ENCODE measurements around the gene NUP88. TPM values are rescaled to one million over a fixed set of nuclear protein-coding genes. Genes with fewer than 3 reads are reported as not detected.
"Not testable (repeated sequence)": the region's sequence is repeated elsewhere in the genome, so short reads cannot be mapped to it uniquely, and the experiment has no call there.

Gene NUP88
- total and polyA plus RNA-seq, 2 experiments from 2014 or later: 70.5 to 86.3 TPM

DNA sequence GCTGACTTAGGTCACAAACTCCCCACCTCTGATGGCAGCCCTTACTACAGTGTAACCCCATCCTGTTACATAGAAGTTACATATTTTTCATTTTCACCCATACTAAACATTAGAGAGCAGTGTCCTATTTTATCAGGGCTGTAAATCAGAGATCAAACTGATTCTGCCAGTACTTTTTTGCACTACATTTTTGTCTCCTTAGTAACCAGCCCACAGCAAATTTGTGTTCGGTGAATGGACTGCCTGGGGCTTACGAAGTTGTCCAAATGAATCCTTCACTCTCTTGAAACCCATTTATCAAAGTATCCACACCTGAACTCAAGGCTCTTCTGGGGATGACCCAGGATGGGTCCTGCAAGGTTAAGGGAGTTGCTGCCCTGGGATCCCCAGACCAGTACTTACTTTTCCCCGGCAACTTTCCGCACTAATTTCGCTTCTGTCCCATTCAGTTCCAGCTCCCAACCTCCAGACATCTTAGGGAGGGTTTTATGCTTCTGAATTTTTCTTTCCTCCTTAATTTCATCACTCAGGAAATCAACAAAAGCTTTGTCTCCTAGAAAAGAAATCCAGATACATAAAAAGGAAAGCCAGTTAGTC lies 18.4 kb upstream of the NUP88 start:
- H3K4me3 ChIP-seq: peak overlapping the region; percentile 94
- H3K36me3 ChIP-seq: peaks cover 38% of the 10 kb centered on the region
- no peak for DNase-seq (ENCODE audit: low read depth in 1 of 2, low spot score in 1 of 2)
- H3K27ac ChIP-seq: peak overlapping the region; percentile 83
- TF ChIP-seq CTCF (IDR thresholded peaks at IDR 0.05; ENCODE audit: low read depth, low read length): no peak
- H3K9me3 ChIP-seq (ENCODE audit: low read depth): no peaks in the 10 kb centered on the region
- H3K4me1 ChIP-seq (ENCODE audit: low read depth): peaks cover 8% of the 10 kb centered on the region
- H3K27me3 ChIP-seq: no peaks in the 10 kb centered on the region

GRCh38 chr17:5435781-5436315 lies 16.4 kb upstream of the NUP88 start:
- H3K27me3 ChIP-seq; H3K4me1 ChIP-seq (ENCODE audit: low read depth); DNase-seq (ENCODE audit: low read depth in 1 of 2, low spot score in 1 of 2); H3K4me3 ChIP-seq; H3K27ac ChIP-seq; H3K9me3 ChIP-seq (ENCODE audit: low read depth): not testable (repeated sequence)
- peaks cover 51% of the 10 kb centered on the region for H3K36me3 ChIP-seq

- Histone ChIP-seq H3K27ac (no peak overlapping the region), H3K36me3 (peaks cover 59% of the 10 kb centered on the region), H3K4me3 (no peak overlapping the region), H3K27me3 (no peaks in the 10 kb centered on the region), H3K9me3 (ENCODE audit: low read depth) (no peaks in the 10 kb centered on the region), H3K4me1 (ENCODE audit: low read depth) (peaks cover 8% of the 10 kb centered on the region)
- TF ChIP-seq CTCF (IDR thresholded peaks at IDR 0.05; ENCODE audit: low read depth, low read length): no peak
- DNase-seq (ENCODE audit: low read depth in 1 of 2, low spot score in 1 of 2): no peak
These were observed 15.5 kb upstream of the NUP88 start for GRCh38 chr17:5434984-5435383.

DNA sequence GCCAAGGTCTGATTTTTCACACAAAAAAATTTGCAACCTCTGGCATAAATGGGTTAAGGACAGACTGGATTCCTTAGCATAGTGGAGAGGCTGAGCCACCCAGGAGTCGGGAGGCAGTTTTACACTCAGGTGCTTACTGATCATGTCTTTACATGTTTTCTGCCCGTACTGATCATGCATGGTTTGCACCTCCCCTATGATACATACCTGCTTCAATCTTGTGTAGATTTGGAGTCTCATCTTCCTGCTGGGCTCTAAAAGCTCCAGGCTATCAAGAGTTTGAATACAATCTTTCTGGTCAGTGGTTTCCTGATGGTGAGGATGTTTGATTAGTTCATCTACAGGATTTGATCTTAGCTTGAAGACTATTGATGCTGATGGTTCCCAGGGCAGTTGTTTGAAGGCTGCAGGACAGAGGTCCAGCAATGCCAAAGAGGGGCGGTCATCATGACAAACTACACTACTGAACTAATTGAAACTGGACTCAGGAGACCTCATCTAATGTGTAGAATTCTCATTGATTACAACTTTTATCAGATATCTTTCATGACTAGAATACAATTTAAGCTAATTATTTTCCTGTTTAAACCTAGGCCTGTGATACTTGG lies 12.6 kb upstream of the NUP88 start:
- Histone ChIP-seq H3K27ac (peak overlapping the region; percentile 62), H3K36me3 (peaks cover 76% of the 10 kb centered on the region), H3K27me3 (no peaks in the 10 kb centered on the region), H3K9me3 (ENCODE audit: low read depth) (no peaks in the 10 kb centered on the region), H3K4me1 (ENCODE audit: low read depth) (no peaks in the 10 kb centered on the region), H3K4me3 (no peak overlapping the region)
- DNase-seq (ENCODE audit: low read depth in 1 of 2, low spot score in 1 of 2): no peak
- TF ChIP-seq CTCF (IDR thresholded peaks at IDR 0.05; ENCODE audit: low read depth, low read length): no peak

DNA sequence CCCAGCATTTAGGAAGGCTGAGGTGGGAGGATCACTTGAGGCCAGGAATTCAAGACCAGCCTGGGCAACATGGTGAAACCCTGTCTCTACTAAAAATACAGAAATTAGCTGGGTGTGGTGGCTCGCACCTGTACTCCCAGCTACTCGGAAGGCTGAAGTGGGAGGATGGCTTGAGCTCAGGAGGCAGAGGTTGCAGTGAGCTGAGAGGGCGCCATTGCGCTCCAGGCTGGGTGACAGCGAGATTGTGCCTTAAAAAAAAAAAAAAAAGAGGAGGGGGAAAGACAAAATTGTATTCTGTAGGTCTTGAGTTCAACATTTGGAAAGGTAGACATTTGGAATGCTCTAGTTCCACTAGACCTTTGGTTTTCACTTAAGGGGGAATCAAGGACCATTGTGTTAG lies 11.8 kb upstream of the NUP88 start:
- DNase-seq (ENCODE audit: low read depth in 1 of 2, low spot score in 1 of 2); H3K27me3 ChIP-seq; H3K4me3 ChIP-seq; H3K4me1 ChIP-seq (ENCODE audit: low read depth); H3K9me3 ChIP-seq (ENCODE audit: low read depth): not testable (repeated sequence)
- peak overlapping the region; percentile 62 for H3K27ac ChIP-seq
- peaks cover 79% of the 10 kb centered on the region for H3K36me3 ChIP-seq

GRCh38 chr17:5430413-5430999 lies 11.0 kb upstream of the NUP88 start:
- DNase-seq (ENCODE audit: low read depth in 1 of 2, low spot score in 1 of 2): no peak
- TF ChIP-seq CTCF (IDR thresholded peaks at IDR 0.05; ENCODE audit: low read depth, low read length): no peak

More at GRCh38 chr17:5430413-5430999, 11.0 kb upstream of the NUP88 start:
- Histone ChIP-seq H3K9me3 (ENCODE audit: low read depth) (no peaks in the 10 kb centered on the region), H3K4me3 (no peak overlapping the region), H3K36me3 (peaks cover 84% of the 10 kb centered on the region), H3K27me3 (no peaks in the 10 kb centered on the region), H3K27ac (peak overlapping the region; percentile 62), H3K4me1 (ENCODE audit: low read depth) (no peaks in the 10 kb centered on the region)

Data from cardiac muscle cell (in vitro differentiated cells and primary cell).